NCI-H510A treated with DMSO at 0.1 percent for 48 hours (cell line): Measurements from ENCODE around the gene MS4A13.
"Not testable (repeated sequence)": the region's sequence is repeated elsewhere in the genome, so short reads cannot be mapped to it uniquely, and the experiment has no call there.

Experiments
- DNase-seq: peaks from one replicate; lab custom pipeline; 2025; lab: John Stamatoyannopoulos, UW

MS4A13 gene

GRCh38 chr11:60530454-60531100 is 15.4 kb downstream of the MS4A13 start:
- DNase-seq = no peak

- not testable (repeated sequence) for DNase-seq
Measured at GRCh38 chr11:60532383-60532782, 17.2 kb downstream of the MS4A13 start.

GRCh38 chr11:60538627-60539026 is 23.4 kb downstream of the MS4A13 start:
- not testable (repeated sequence) for DNase-seq

- DNase-seq = no peak
Measured at GRCh38 chr11:60544077-60544476, 28.9 kb downstream of the MS4A13 start.

GRCh38 chr11:60561254-60561653 is 46.1 kb downstream of the MS4A13 start:
- DNase-seq = no peak

GRCh38 chr11:60563553-60564235 is 48.5 kb downstream of the MS4A13 start:
- no peak for DNase-seq

GRCh38 chr11:60566776-60567175 is 51.6 kb downstream of the MS4A13 start:
- no peak for DNase-seq

GRCh38 chr11:60570970-60571369 is 55.8 kb downstream of the MS4A13 start:
- no peak for DNase-seq

GRCh38 chr11:60589611-60590010 is 74.4 kb downstream of the MS4A13 start:
- DNase-seq = no peak
